HG03521 (cell line): ENCODE measurements around the gene NHSL1.
"Not testable (repeated sequence)": the region's sequence is repeated elsewhere in the genome, so short reads cannot be mapped to it uniquely, and the experiment has no call there.

Experiments
- ATAC-seq: cut with Tn5 transposase; IDR thresholded peaks from one replicate; pipeline ENCODE4 v1.9.1; 2021; ENCODE audit warnings: mild to moderate bottlenecking, moderate library complexity; ENCODE audit not compliant: unreplicated experiment

The NHSL1 gene

GRCh38 chr6:138431256-138432062 lies 67.8 kb downstream of the NHSL1 start:
- ATAC-seq = no peak

- ATAC-seq = no peak
Measured at GRCh38 chr6:138430361-138431145, 68.7 kb downstream of the NHSL1 start.

- ATAC-seq = no peak
Measured at GRCh38 chr6:138429761-138430160, 69.5 kb downstream of the NHSL1 start.

- no peak for ATAC-seq
Measured at GRCh38 chr6:138428944-138429598, 70.2 kb downstream of the NHSL1 start.

GRCh38 chr6:138427701-138428100 lies 71.6 kb downstream of the NHSL1 start:
- ATAC-seq = no peak

- ATAC-seq = no peak
Measured at GRCh38 chr6:138426500-138427123, 72.7 kb downstream of the NHSL1 start.

- not testable (repeated sequence) for ATAC-seq
Measured at GRCh38 chr6:138425256-138425655, 74.0 kb downstream of the NHSL1 start.

GRCh38 chr6:138424004-138424904 lies 75.0 kb downstream of the NHSL1 start:
- ATAC-seq = no peak

GRCh38 chr6:138422861-138423260 lies 76.4 kb downstream of the NHSL1 start:
- no peak for ATAC-seq

GRCh38 chr6:138421608-138422007 lies 77.7 kb downstream of the NHSL1 start:
- no peak for ATAC-seq

GRCh38 chr6:138421089-138421488 lies 78.2 kb downstream of the NHSL1 start:
- no peak for ATAC-seq

- no peak for ATAC-seq
Measured at GRCh38 chr6:138420356-138420755, 78.9 kb downstream of the NHSL1 start.

- no peak for ATAC-seq
Measured at GRCh38 chr6:138419766-138420165, 79.5 kb downstream of the NHSL1 start.

- no peak for ATAC-seq
Measured at GRCh38 chr6:138418118-138418742, 81.1 kb downstream of the NHSL1 start.

GRCh38 chr6:138417493-138418117 lies 81.7 kb downstream of the NHSL1 start:
- ATAC-seq = no peak

- no peak for ATAC-seq
Measured at GRCh38 chr6:138416206-138416605, 83.1 kb downstream of the NHSL1 start.

- no peak for ATAC-seq
Measured at GRCh38 chr6:138415125-138415524, 84.2 kb downstream of the NHSL1 start.

- no peak for ATAC-seq
Measured at GRCh38 chr6:138410972-138411880, 88.1 kb downstream of the NHSL1 start.
